ENCODE data around the gene LINC01488. TPM values are rescaled to one million over a fixed set of nuclear protein-coding genes. Genes with fewer than 3 reads are reported as not detected.

Gene LINC01488
- total and polyA plus RNA-seq, 2 experiments from 2014 or later = not detected

DNA sequence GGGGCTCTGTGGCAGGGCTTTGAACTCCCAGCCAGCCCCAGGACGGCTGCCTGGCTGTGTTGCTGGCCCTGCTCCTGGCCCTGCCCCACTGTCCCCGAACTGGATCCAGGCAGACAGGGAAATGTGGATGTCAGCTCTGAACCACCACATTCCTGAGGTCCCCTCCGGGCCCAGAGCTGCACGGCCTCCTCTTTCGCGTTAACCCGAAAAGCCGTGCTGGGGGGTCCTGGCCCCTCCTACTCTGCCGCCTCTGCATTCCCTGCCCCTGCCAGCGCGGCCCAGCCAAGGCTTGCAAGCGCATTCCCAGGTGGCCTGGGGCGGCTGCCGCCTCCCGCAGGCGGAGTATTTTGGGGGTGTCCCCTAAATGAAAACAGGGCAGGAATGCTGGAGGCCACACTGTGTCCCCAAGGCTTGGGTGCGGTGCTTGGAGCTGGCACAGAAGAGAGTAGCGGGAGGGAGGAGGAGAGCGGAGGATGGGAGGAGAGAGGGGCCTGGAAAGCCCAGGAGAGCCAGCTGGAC lies 5.4 kb downstream of the LINC01488 start:
- H3K36me3 ChIP-seq (ENCODE audit: insufficient read depth) = no peaks in the 10 kb centered on the region
- Mint-ChIP-seq H3K36me3 (ENCODE audit: low read depth) (no peaks in the 10 kb centered on the region), H3K27me3 (ENCODE audit: insufficient read depth, low read depth, poor library complexity) (peaks cover 12% of the 10 kb centered on the region), H3K4me1 (peaks cover 13% of the 10 kb centered on the region), H3K4me3 (no peak overlapping the region), H3K9me3 (no peaks in the 10 kb centered on the region; the same call in 2 of the 3 replicates), H3K27ac (no peak overlapping the region)
- DNase-seq (ENCODE audit: low spot score) (no peak), ATAC-seq (peak; percentile 11; the same call in 1 of the 3 replicates)
- H4K20me1 ChIP-seq (replicated peaks; ENCODE audit: insufficient read depth) = no peaks in the 10 kb centered on the region
- no peaks in the 10 kb centered on the region for H3F3A ChIP-seq (replicated peaks; ENCODE audit: low read depth)
- H3K27ac ChIP-seq (ENCODE audit: low read depth) = no peak overlapping the region
- H3K79me2 ChIP-seq (replicated peaks; ENCODE audit: insufficient read depth) = no peaks in the 10 kb centered on the region
- H3K27me3 ChIP-seq (ENCODE audit: insufficient read depth) = no peaks in the 10 kb centered on the region
- 0 out of 2 replicates have a peak overlapping the region, but pooled peaks have one; percentile 28 for H2AFZ ChIP-seq
- TF ChIP-seq ZNF331 (CRISPR knock-in tag; IDR thresholded peaks at IDR 0.05; ENCODE audit: low read depth) = no peak
- TF ChIP-seq POLR2AphosphoS5 (IDR thresholded peaks at IDR 0.05; ENCODE audit: low read depth) = no peak
- TF ChIP-seq ZNF462 (CRISPR knock-in tag; IDR thresholded peaks at IDR 0.05) = no peak
- no peak for TF ChIP-seq ZNF114 (CRISPR knock-in tag; IDR thresholded peaks at IDR 0.05)
- TF ChIP-seq NANOG (IDR thresholded peaks at IDR 0.05; ENCODE audit: borderline replicate concordance) = no peak
- TF ChIP-seq, protein P1, sequence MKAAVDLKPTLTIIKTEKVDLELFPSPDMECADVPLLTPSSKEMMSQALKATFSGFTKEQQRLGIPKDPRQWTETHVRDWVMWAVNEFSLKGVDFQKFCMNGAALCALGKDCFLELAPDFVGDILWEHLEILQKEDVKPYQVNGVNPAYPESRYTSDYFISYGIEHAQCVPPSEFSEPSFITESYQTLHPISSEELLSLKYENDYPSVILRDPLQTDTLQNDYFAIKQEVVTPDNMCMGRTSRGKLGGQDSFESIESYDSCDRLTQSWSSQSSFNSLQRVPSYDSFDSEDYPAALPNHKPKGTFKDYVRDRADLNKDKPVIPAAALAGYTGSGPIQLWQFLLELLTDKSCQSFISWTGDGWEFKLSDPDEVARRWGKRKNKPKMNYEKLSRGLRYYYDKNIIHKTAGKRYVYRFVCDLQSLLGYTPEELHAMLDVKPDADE (IDR thresholded peaks at IDR 0.05) = no peak
- no peak for TF ChIP-seq REST (IDR thresholded peaks at IDR 0.05; ENCODE audit: unreplicated experiment)
- TF ChIP-seq EZH2phosphoT487 (IDR thresholded peaks at IDR 0.05; ENCODE audit: unreplicated experiment) = no peak
- H3K4me3 ChIP-seq = no peak overlapping the region
- no peaks in the 10 kb centered on the region for H3K4me1 ChIP-seq (ENCODE audit: insufficient read depth)
- H3K9me2 ChIP-seq (ENCODE audit: insufficient read depth) = no peaks in the 10 kb centered on the region
- H3K4me2 ChIP-seq = no peak overlapping the region
